Activated CD4-positive, alpha-beta T cell treated with anti-CD3 and anti-CD28 coated beads, Interleukin-2, amount 10 ng/mL, durations not matched to agents 24 days and 14 days (primary cell): ENCODE results near the gene INPP5A. TPM values are rescaled to one million over a fixed set of nuclear protein-coding genes. Genes with fewer than 3 reads are reported as not detected.
"Not testable (repeated sequence)": the region's sequence is repeated elsewhere in the genome, so short reads cannot be mapped to it uniquely, and the experiment has no call there.

Source experiments
- DNase-seq: peaks from one replicate; pipeline ENCODE4 v3.0.0; 2022
- H3K27ac Mint-ChIP-seq: one replicate; pipeline ENCODE4 v1.8.0; 2022; ENCODE audit warnings: mild to moderate bottlenecking, mixed read lengths
- H3K27me3 Mint-ChIP-seq: one replicate; pipeline ENCODE4 v1.8.0; 2022; ENCODE audit warnings: mixed read lengths
- H3K36me3 Mint-ChIP-seq: one replicate; pipeline ENCODE4 v1.8.0; 2022; ENCODE audit warnings: low read depth, mild to moderate bottlenecking, mixed read lengths
- H3K4me1 Mint-ChIP-seq: one replicate; pipeline ENCODE4 v1.8.0; 2021; ENCODE audit warnings: mixed read lengths
- H3K4me3 Mint-ChIP-seq: one replicate; pipeline ENCODE4 v1.8.0; 2022; ENCODE audit warnings: mild to moderate bottlenecking, moderate library complexity, mixed read lengths
- H3K9me3 Mint-ChIP-seq: one replicate; pipeline ENCODE4 v1.8.0; 2021; ENCODE audit warnings: mixed read lengths
- intact Hi-C: fragments of 100-400 bp; cut with micrococcal nuclease; formaldehyde crosslinking; loops from one replicate; pipeline ENCODE4 v1.15.1; 2023
- total RNA-seq: library from RNA; stranded (reverse); gene quantifications from 2 replicates; pipeline ENCODE4 v1.2.3, GENCODE V29; 2022

Gene INPP5A
- total RNA-seq, 1 donor from 2014 or later, result 10.3 TPM

DNA sequence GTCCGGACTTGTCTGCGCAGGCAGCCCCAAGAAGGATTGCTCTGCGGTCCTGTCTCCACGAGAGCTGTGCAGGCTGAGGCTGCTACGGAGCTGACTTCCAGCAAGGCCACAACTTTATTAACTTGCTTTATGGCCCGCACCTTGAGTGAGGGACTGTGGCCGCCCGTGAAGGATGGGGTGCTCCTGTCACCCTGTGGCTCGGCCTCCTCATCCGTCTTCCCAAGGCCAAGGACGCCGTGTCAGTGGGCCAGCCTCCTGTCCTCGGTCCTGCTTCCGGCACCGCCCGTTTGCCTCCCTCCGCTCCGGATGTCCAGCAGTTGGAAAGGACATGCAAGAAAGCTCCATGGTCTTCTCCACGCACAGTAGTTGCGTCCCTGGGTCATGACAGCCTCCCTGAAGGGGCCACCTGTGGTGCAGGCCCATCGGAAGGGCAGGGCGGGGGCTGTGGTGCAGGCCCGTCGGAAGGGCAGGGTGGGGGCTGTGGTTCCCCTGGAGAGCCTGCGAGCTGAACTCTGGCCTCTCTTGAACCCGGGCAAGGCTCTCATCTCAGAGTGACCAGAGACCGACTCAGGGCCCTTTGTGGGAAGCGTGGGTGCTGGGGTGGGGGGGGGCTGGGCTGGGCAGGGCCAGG is 161.3 kb downstream of the INPP5A start:
- Mint-ChIP-seq H3K27ac (no peak overlapping the region), H3K4me3 (no peak overlapping the region), H3K27me3 (no peaks in the 10 kb centered on the region), H3K36me3 (peaks cover 18% of the 10 kb centered on the region), H3K4me1 (peaks cover 19% of the 10 kb centered on the region), H3K9me3 (peaks cover 19% of the 10 kb centered on the region)
- intact Hi-C loops, result no loop called here
- DNase-seq, result no peak

- H3K36me3 Mint-ChIP-seq, result peaks cover 18% of the 10 kb centered on the region
- H3K27ac Mint-ChIP-seq, result no peak overlapping the region
- peaks cover 18% of the 10 kb centered on the region for H3K4me1 Mint-ChIP-seq
- no peak overlapping the region for H3K4me3 Mint-ChIP-seq
- intact Hi-C loops, result no loop called here
- peaks cover 12% of the 10 kb centered on the region for H3K9me3 Mint-ChIP-seq
- H3K27me3 Mint-ChIP-seq, result no peaks in the 10 kb centered on the region
- DNase-seq, result no peak
Measured at GRCh38 chr10:132699411-132700155, 162.0 kb downstream of the INPP5A start.

DNA sequence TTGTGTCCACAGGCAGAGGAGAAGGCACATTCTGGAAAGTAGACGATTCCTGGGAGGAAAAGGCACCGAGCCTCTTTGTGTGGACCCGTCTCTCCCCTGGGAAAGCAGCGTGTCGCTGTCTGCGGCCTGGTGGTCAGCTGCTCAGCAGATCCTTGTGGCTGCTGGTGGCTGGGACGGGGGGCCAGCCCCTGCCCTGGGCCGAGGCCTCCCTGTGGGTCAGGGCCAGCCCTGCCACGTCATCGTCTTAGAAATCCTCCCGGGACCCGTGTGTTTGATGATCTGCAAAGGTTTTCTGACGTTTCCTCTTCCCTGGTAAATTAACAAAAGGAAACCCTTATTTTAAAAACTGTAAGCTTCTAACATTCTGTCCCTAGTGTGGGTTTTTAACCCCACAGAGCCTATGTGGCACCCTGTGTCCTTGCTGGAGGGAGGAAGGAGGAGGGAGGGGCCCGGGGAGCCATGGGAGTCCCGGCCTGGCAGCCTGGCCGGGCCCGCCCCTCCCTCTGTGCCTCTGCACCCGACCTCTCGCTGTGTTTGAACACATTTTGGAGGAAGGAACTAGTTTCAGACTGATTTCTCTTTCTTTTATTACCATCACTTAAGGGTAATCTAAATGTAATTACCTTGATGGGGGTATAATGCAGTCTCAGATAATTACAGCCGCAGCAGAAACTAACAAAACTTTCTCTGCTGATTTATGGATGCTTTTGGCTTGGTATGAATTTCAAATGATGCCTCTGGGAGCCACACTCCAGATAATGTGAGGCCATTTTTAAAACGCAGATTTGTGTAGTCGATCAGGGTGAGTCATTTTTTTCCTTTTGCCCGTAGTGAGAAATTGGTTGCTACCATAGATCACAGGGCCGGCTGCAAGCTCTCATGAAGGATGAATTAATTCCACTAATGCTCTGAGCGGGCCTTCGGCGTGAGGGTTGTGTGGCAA is 162.8 kb downstream of the INPP5A start:
- intact Hi-C loops, result no loop called here
- peaks cover 13% of the 10 kb centered on the region for H3K4me1 Mint-ChIP-seq
- peaks cover 19% of the 10 kb centered on the region for H3K36me3 Mint-ChIP-seq
- H3K4me3 Mint-ChIP-seq, result no peak overlapping the region
- no peak for DNase-seq
- H3K27me3 Mint-ChIP-seq, result no peaks in the 10 kb centered on the region
- peaks cover 4% of the 10 kb centered on the region for H3K9me3 Mint-ChIP-seq
- H3K27ac Mint-ChIP-seq, result no peak overlapping the region

DNA sequence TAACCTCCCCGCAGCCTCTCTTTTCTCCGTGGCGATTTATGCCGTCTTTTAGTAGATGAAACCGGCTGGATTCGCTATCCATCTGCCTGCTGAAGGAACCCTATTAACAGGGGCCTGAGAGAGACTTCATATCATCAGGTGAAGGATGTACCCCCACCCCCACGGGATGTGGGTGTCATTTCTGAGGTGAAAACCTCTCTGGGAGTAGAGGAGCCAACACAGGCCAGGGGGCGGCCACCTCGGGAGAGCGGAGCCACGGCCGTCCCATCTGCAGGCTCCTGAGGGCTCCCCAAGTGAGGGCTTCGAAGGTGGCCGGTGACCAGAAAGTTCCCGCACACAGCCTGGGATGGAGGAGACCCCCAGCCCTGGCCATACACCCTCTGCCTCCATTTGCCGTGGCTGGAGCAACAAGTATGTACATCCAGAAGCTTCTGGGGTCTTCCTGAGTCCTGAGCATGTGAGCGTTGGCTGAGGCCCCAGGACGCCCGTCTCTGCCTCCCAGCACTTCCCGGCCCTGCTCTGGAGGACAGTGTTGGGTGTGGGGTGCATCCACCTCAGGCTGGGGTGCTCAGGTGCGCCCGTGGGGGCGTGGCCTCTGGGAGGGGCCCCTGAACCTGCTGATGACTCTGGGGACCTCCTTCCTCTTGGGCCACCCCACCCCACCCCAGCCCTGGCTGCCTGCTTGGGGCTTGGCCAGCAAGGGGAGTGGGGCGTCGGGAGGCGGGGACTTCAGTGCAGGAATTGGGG is 163.7 kb downstream of the INPP5A start:
- Mint-ChIP-seq H3K27ac (no peak overlapping the region), H3K9me3 (peaks cover 6% of the 10 kb centered on the region), H3K4me3 (no peak overlapping the region), H3K36me3 (peaks cover 26% of the 10 kb centered on the region), H3K27me3 (no peaks in the 10 kb centered on the region), H3K4me1 (peaks cover 5% of the 10 kb centered on the region)
- DNase-seq, result no peak
- intact Hi-C loops, result no loop called here

DNA sequence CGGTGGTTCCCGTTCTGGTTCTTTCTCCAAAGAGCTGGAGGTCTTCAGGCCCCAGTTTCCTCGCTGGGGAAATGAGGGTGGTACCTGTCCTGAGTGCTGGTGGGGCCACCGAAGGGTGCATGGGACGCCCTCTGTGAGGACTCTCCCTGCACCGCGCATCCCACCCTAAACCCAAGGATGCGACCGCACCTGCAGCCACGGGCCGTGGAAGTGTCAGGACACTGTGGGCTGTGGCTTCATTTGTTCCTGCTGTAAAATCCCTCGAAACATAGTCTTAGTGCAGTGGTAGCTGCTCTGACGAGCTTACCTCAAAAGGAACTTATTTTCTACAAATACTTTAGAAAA is 164.2 kb downstream of the INPP5A start:
- Mint-ChIP-seq H3K36me3 (peaks cover 31% of the 10 kb centered on the region), H3K27me3 (no peaks in the 10 kb centered on the region), H3K9me3 (peaks cover 7% of the 10 kb centered on the region), H3K4me1 (peaks cover 2% of the 10 kb centered on the region), H3K27ac (no peak overlapping the region), H3K4me3 (no peak overlapping the region)
- intact Hi-C loops, result no loop called here
- DNase-seq, result no peak

- intact Hi-C loops, result no loop called here
- Mint-ChIP-seq H3K27me3 (no peaks in the 10 kb centered on the region), H3K4me1 (peaks cover 2% of the 10 kb centered on the region), H3K9me3 (peaks cover 7% of the 10 kb centered on the region), H3K36me3 (peaks cover 31% of the 10 kb centered on the region), H3K4me3 (no peak overlapping the region), H3K27ac (no peak overlapping the region)
- DNase-seq, result no peak
Measured at GRCh38 chr10:132702601-132703418, 165.2 kb downstream of the INPP5A start.

DNA sequence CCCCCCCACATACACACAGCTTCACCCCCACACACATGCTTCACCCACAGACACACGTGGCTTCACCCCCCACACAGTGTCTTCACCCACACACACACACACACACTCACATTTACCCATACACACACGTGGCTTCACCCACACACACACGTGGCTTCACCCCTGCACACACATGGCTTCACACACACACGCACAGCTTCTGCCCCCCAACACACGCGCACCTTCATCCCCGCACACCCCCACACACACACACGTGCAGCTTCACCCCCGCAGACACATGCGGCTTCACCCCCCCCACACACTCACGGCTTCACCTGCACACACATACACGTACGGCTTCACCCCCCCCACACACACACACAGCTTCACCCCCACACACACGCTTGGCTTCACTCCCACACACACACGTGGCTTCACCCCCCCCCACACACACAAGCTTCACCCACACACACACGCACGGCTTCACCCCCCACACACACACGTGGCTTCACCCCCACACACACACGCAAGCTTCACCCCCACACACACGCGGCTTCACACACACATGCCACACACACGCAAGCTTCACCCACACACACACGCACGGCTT is 165.9 kb downstream of the INPP5A start:
- intact Hi-C loops, result no loop called here
- H3K4me3 Mint-ChIP-seq, result no peak overlapping the region
- no peak for DNase-seq
- no peak overlapping the region for H3K27ac Mint-ChIP-seq
- peaks cover 2% of the 10 kb centered on the region for H3K4me1 Mint-ChIP-seq
- peaks cover 35% of the 10 kb centered on the region for H3K36me3 Mint-ChIP-seq
- no peaks in the 10 kb centered on the region for H3K27me3 Mint-ChIP-seq
- peaks cover 7% of the 10 kb centered on the region for H3K9me3 Mint-ChIP-seq

DNA sequence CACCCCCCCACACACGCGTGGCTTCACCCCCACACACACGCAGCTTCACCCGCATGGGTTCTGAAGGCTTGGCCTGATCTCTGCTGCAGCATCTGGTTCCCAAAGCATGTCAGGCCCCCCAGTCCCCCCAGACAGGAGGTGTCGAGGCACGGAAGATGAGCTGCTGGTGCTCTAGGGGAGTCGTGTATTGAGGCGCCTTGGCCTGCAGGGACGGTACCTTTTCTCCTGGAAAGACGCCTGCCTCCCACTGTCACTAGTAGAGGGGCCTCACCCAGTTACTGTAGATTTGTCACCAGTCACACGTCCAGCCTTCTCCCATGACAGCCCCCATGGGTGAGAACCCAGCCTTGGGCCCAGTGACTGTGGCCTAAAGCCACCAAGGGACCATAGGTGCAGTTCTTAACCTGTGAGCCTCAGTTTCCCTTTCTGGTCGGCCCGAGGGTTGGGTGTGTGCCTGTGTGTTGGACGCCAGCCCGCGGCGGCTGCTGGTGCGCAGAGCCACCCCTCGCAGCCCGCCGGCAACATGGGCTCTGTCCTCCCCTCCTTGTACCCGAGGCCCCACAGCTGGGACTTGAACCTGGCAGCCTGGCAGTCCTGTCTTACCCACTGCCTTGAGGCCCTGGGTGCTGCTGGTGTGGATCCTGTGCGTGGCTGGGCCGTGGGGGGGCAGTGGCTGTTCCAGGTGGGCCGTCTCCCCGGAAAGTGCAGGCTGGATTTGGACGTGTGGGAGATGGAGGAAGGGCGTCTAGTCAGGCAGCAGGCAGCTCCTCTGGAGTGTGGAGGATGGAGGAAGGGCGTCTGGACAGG is 166.6 kb downstream of the INPP5A start:
- intact Hi-C loops, result no loop called here
- Mint-ChIP-seq H3K4me3 (no peak overlapping the region), H3K9me3 (peaks cover 7% of the 10 kb centered on the region), H3K27ac (no peak overlapping the region), H3K36me3 (peaks cover 35% of the 10 kb centered on the region), H3K27me3 (no peaks in the 10 kb centered on the region), H3K4me1 (peaks cover 2% of the 10 kb centered on the region)
- no peak for DNase-seq

GRCh38 chr10:132704815-132705064 is 167.2 kb downstream of the INPP5A start:
- DNase-seq, H3K4me3 Mint-ChIP-seq, H3K4me1 Mint-ChIP-seq, H3K27ac Mint-ChIP-seq, H3K27me3 Mint-ChIP-seq, H3K9me3 Mint-ChIP-seq, intact Hi-C loops: not testable (repeated sequence)
- peaks cover 35% of the 10 kb centered on the region for H3K36me3 Mint-ChIP-seq

DNA sequence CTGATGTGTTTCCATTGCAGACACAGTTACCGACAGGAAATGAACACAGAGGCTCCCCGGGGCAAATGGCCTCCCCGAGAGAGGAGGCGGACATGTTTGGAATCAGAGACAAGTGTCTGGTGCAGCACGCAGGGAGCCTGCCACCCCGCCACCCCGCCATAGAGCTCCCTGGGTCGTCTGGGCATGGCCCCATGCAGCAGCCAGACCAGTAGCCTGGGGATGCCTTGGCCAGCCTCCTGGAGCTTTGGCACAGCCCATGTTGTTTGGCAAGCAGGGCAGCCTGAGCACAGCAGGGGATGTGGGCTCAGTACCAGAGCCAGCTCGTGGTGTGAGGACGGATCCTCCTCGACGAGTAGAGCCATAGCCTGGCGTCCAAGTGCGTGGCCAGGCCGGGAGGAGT is 167.6 kb downstream of the INPP5A start:
- peaks cover 7% of the 10 kb centered on the region for H3K9me3 Mint-ChIP-seq
- peaks cover 35% of the 10 kb centered on the region for H3K36me3 Mint-ChIP-seq
- DNase-seq, result no peak
- H3K4me3 Mint-ChIP-seq, result no peak overlapping the region
- H3K27ac Mint-ChIP-seq, result no peak overlapping the region
- H3K27me3 Mint-ChIP-seq, result no peaks in the 10 kb centered on the region
- peaks cover 2% of the 10 kb centered on the region for H3K4me1 Mint-ChIP-seq
- intact Hi-C loops, result no loop called here

DNA sequence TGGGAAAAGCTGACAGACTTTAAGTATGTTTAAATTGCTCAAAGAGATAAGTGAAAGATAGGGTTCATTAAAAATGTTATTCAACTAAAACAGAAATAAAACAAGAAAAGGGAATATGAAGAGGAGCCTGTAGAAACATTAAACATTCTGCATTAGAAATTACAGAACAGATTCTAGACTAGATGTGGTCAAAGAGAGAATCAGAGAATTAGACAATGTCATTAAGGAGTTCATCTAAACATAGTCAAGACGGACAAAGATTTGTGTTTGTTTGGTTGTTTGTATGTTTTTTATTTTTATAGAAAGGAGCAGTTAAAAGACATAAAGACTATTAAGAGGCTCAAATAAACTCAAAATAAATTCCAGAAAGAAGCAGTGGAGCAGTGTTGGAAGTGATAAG is 168.4 kb downstream of the INPP5A start:
- no peak overlapping the region for H3K27ac Mint-ChIP-seq
- DNase-seq, result no peak
- H3K36me3 Mint-ChIP-seq, result peaks cover 39% of the 10 kb centered on the region
- no peak overlapping the region for H3K4me3 Mint-ChIP-seq
- intact Hi-C loops, result no loop called here
- H3K27me3 Mint-ChIP-seq, result no peaks in the 10 kb centered on the region
- H3K9me3 Mint-ChIP-seq, result peaks cover 7% of the 10 kb centered on the region
- peaks cover 2% of the 10 kb centered on the region for H3K4me1 Mint-ChIP-seq

GRCh38 chr10:132706701-132707100 is 169.1 kb downstream of the INPP5A start:
- H3K27me3 Mint-ChIP-seq, result no peaks in the 10 kb centered on the region
- peaks cover 39% of the 10 kb centered on the region for H3K36me3 Mint-ChIP-seq
- peaks cover 2% of the 10 kb centered on the region for H3K4me1 Mint-ChIP-seq
- DNase-seq, result no peak
- intact Hi-C loops, result no loop called here
- peaks cover 7% of the 10 kb centered on the region for H3K9me3 Mint-ChIP-seq
- no peak overlapping the region for H3K4me3 Mint-ChIP-seq
- no peak overlapping the region for H3K27ac Mint-ChIP-seq
